ENCODE data around the gene SLC7A8. TPM values are rescaled to one million over a fixed set of nuclear protein-coding genes. Genes with fewer than 3 reads are reported as not detected.

Gene SLC7A8
- 12.6 and 26.1 TPM in 2 replicates for total RNA-seq

GRCh38 chr14:23183479-23183878 is at the start of gene SLC7A8:
Gene SLC7A8 (minus strand): TSS chr14:23183660. CDS start chr14:23182914, 746 bp downstream.

GRCh38 chr14:23118506-23119362 is 64.7 kb downstream of the SLC7A8 start, which contains the start of gene CEBPE:
Gene CEBPE (minus strand): TSS chr14:23119255. CDS start chr14:23119091, 164 bp downstream.

GRCh38 chr14:23104591-23105347 is 78.7 kb downstream of the SLC7A8 start, which contains the start of gene CIROP:
Gene CIROP (minus strand): TSS chr14:23104989. CDS start chr14:23104920, 69 bp downstream.

GRCh38 chr14:23095196-23096108 is 88.0 kb downstream of the SLC7A8 start, which contains the start of gene C14orf119:
Gene C14orf119 (plus strand): TSS chr14:23095505. CDS start chr14:23097659, 2,154 bp downstream.

GRCh38 chr14:23094666-23095195 is 88.7 kb downstream of the SLC7A8 start, which contains the start of gene ACIN1:
Gene ACIN1 (minus strand): TSS chr14:23095136. CDS start chr14:23095112, 24 bp downstream.

Other genes with a start within 250 kb of the SLC7A8 start
- gene HAUS4, start 226.6 kb downstream of the SLC7A8 start, total RNA-seq: 23.0 and 84.8 TPM in 2 replicates
- 155 and 317 TPM in 2 replicates for gene AJUBA, start 201.1 kb downstream of the SLC7A8 start, total RNA-seq
- gene C14orf93, start 173.5 kb downstream of the SLC7A8 start, total RNA-seq: 7.7 and 8.2 TPM in 2 replicates
- 125 and 176 TPM in 2 replicates for gene PSMB5, start 148.8 kb downstream of the SLC7A8 start, total RNA-seq
- gene PSMB11, start 141.4 kb downstream of the SLC7A8 start, total RNA-seq: not detected in 2 replicates
- gene CDH24, start 126.1 kb downstream of the SLC7A8 start, total RNA-seq: 2.4 and 4.0 TPM in 2 replicates
- 40.7 and 73.9 TPM in 2 replicates for gene ACIN1, start 88.5 kb downstream of the SLC7A8 start, total RNA-seq
- gene C14orf119, start 88.2 kb downstream of the SLC7A8 start, total RNA-seq: 56.4 and 56.7 TPM in 2 replicates
- not detected in 2 replicates for gene CIROP, start 78.7 kb downstream of the SLC7A8 start, total RNA-seq
- gene CEBPE, start 64.4 kb downstream of the SLC7A8 start, total RNA-seq: not detected in 2 replicates
- gene RNF212B, start 54.3 kb upstream of the SLC7A8 start, total RNA-seq: not detected in 2 replicates
- gene HOMEZ, start 102.5 kb upstream of the SLC7A8 start, total RNA-seq: 5.1 and 13.2 TPM in 2 replicates
- 2.7 and 3.1 TPM in 2 replicates for gene PPP1R3E, start 119.2 kb upstream of the SLC7A8 start, total RNA-seq
- 34.5 and 36.4 TPM in 2 replicates for gene BCL2L2, start 123.2 kb upstream of the SLC7A8 start, total RNA-seq
- gene PABPN1, start 137.8 kb upstream of the SLC7A8 start, total RNA-seq: 81.3 and 91.4 TPM in 2 replicates
- gene SLC22A17, start 169.2 kb upstream of the SLC7A8 start, total RNA-seq: 1.0 and 4.9 TPM in 2 replicates
- gene EFS, start 181.5 kb upstream of the SLC7A8 start, total RNA-seq: 6.2 and 14.2 TPM in 2 replicates
- gene IL25, start 189.1 kb upstream of the SLC7A8 start, total RNA-seq: not detected in 2 replicates
- not detected in 2 replicates for gene CMTM5, start 193.4 kb upstream of the SLC7A8 start, total RNA-seq
- not detected in 2 replicates for gene MYH6, start 224.6 kb upstream of the SLC7A8 start, total RNA-seq